GM21381 (cell line): ENCODE results near the gene DPH3.

ENCODE experiments used
- ATAC-seq: cut with Tn5 transposase; IDR thresholded peaks from one replicate; pipeline ENCODE4 v1.9.1; 2021; ENCODE audit warnings: mild to moderate bottlenecking, moderate library complexity; ENCODE audit not compliant: unreplicated experiment

Gene DPH3

GRCh38 chr3:16236856-16237393 lies 27.8 kb downstream of the DPH3 start:
- ATAC-seq = no peak

- no peak for ATAC-seq
Measured at GRCh38 chr3:16236030-16236639, 28.6 kb downstream of the DPH3 start.

- no peak for ATAC-seq
Measured at GRCh38 chr3:16234281-16234680, 30.5 kb downstream of the DPH3 start.

GRCh38 chr3:16233806-16234205 lies 30.9 kb downstream of the DPH3 start:
- ATAC-seq = no peak

- ATAC-seq = no peak
Measured at GRCh38 chr3:16231983-16232382, 32.8 kb downstream of the DPH3 start.

GRCh38 chr3:16229681-16230080 lies 35.1 kb downstream of the DPH3 start:
- ATAC-seq = no peak

GRCh38 chr3:16227566-16227965 lies 37.2 kb downstream of the DPH3 start:
- no peak for ATAC-seq

GRCh38 chr3:16224325-16224724 lies 40.4 kb downstream of the DPH3 start:
- no peak for ATAC-seq

- ATAC-seq = no peak
Measured at GRCh38 chr3:16222547-16222946, 42.2 kb downstream of the DPH3 start.

GRCh38 chr3:16221990-16222389 lies 42.8 kb downstream of the DPH3 start:
- ATAC-seq = no peak

- no peak for ATAC-seq
Measured at GRCh38 chr3:16219777-16220176, 45.0 kb downstream of the DPH3 start.

GRCh38 chr3:16216373-16216935 lies 48.3 kb downstream of the DPH3 start:
- no peak for ATAC-seq

- ATAC-seq = no peak
Measured at GRCh38 chr3:16214366-16214765, 50.4 kb downstream of the DPH3 start.

GRCh38 chr3:16211176-16211904 lies 53.4 kb downstream of the DPH3 start:
- ATAC-seq = no peak
